Measurements from ENCODE around the gene STAT4. TPM values are rescaled to one million over a fixed set of nuclear protein-coding genes. Genes with fewer than 3 reads are reported as not detected.

STAT4 gene
- total RNA-seq, 1 experiment from 2014 or later: 0.33 TPM

DNA sequence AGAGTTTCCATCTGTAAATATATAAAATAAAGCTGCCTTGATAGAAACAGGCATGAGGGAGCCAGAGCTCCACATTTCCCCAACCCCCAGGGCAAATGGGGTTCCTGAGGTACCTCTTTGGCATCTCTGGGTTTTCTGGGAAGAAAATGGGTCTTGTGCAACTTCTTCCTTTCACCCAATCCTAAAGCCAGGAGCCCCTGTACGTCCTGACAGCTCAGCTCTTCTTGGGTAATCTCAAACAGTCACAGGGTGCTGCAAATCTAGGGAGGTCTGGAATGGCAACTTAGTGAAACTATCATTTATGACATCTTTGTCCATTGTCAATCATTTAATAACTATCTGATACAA, 100.2 kb downstream of the STAT4 start:
- no peak overlapping the region for H3K56ac ChIP-seq (ENCODE audit: insufficient read length, low read depth, low read length)
- no peak overlapping the region for H4K5ac ChIP-seq (ENCODE audit: insufficient read length, low read depth, low read length)
- no peak overlapping the region for H4K91ac ChIP-seq (ENCODE audit: insufficient read length, low read depth, low read length)
- H3K27ac ChIP-seq (ENCODE audit: insufficient read length, low read depth, low read length): no peak overlapping the region
- no peak overlapping the region for H3K4ac ChIP-seq (ENCODE audit: low read depth, low read length)
- no peaks in the 10 kb centered on the region for H3K4me1 ChIP-seq (ENCODE audit: insufficient read depth, low read length)
- no peak overlapping the region for H3K4me2 ChIP-seq (ENCODE audit: insufficient read depth, insufficient read length, low read length)
- Mint-ChIP-seq H3K27me3 (ENCODE audit: low read depth) (peaks cover 2% of the 10 kb centered on the region; the same call in 1 of the 2 replicates), H3K27ac (no peak overlapping the region), H3K4me1 (peaks cover 0 to 7% of the 10 kb centered on the region in 2 experiments; a peak in 2 of 4 replicates), H3K4me3 (no peak overlapping the region), H3K9me3 (no peaks in the 10 kb centered on the region), H3K36me3 (ENCODE audit: insufficient read depth in 1 of 3, low read depth in 3 of 3) (no peaks in the 10 kb centered on the region)
- no peak overlapping the region for H2AFZ ChIP-seq (ENCODE audit: low read length)
- H3K79me2 ChIP-seq (ENCODE audit: insufficient read depth, low read length): no peaks in the 10 kb centered on the region
- H2BK20ac ChIP-seq (ENCODE audit: low read depth, low read length, poor library complexity, severe bottlenecking): no peak overlapping the region
- H3K23me2 ChIP-seq (ENCODE audit: insufficient read length, low read depth, low read length, poor library complexity, severe bottlenecking): no peaks in the 10 kb centered on the region
- TF ChIP-seq, protein P1, sequence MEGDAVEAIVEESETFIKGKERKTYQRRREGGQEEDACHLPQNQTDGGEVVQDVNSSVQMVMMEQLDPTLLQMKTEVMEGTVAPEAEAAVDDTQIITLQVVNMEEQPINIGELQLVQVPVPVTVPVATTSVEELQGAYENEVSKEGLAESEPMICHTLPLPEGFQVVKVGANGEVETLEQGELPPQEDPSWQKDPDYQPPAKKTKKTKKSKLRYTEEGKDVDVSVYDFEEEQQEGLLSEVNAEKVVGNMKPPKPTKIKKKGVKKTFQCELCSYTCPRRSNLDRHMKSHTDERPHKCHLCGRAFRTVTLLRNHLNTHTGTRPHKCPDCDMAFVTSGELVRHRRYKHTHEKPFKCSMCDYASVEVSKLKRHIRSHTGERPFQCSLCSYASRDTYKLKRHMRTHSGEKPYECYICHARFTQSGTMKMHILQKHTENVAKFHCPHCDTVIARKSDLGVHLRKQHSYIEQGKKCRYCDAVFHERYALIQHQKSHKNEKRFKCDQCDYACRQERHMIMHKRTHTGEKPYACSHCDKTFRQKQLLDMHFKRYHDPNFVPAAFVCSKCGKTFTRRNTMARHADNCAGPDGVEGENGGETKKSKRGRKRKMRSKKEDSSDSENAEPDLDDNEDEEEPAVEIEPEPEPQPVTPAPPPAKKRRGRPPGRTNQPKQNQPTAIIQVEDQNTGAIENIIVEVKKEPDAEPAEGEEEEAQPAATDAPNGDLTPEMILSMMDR (conservative IDR thresholded peaks at IDR 0.05): no peak
- H2BK12ac ChIP-seq (ENCODE audit: insufficient read length, low read depth, low read length): no peak overlapping the region
- no peaks in the 10 kb centered on the region for H4K20me1 ChIP-seq (ENCODE audit: control insufficient read depth, insufficient read depth, insufficient read length)
- no peak overlapping the region for H3K18ac ChIP-seq (ENCODE audit: insufficient read length, low read depth, low read length)
- no peaks in the 10 kb centered on the region for H3K27me3 ChIP-seq (ENCODE audit: insufficient read depth, low read length)
- H4K8ac ChIP-seq (replicated peaks; ENCODE audit: insufficient read length, low read depth, low read length): no peak overlapping the region
- no peak for DNase-seq
- WGBS (ENCODE audit: extremely low coverage, insufficient read length, low lambda C conversion rate): no CpG with 5 or more reads among the region's 1 CpG
- no peaks in the 10 kb centered on the region for H3K9me3 ChIP-seq (ENCODE audit: control insufficient read depth, low read depth, low read length)
- no peak overlapping the region for H3K23ac ChIP-seq (ENCODE audit: insufficient read length, low read depth, low read length)
- no peaks in the 10 kb centered on the region for H3K79me1 ChIP-seq (ENCODE audit: insufficient read depth, low read depth, low read length, poor library complexity, severe bottlenecking)
- H2AK5ac ChIP-seq (ENCODE audit: insufficient read length, low read length): no peak overlapping the region
- no peak overlapping the region for H3K9ac ChIP-seq (ENCODE audit: extremely low read depth, insufficient read length, low read length)
- no peak overlapping the region for H3T11ph ChIP-seq (ENCODE audit: low read length)
- H2BK5ac ChIP-seq (ENCODE audit: insufficient read length, low read length): no peak overlapping the region
- no peak overlapping the region for H3K14ac ChIP-seq (ENCODE audit: insufficient read depth, low read length)
- no peak overlapping the region for H2BK120ac ChIP-seq (ENCODE audit: low read depth, low read length, poor library complexity, severe bottlenecking)
- H2BK15ac ChIP-seq (ENCODE audit: low read depth, low read length): no peak overlapping the region
